ENCODE results near the gene FIG4. TPM values are rescaled to one million over a fixed set of nuclear protein-coding genes. Genes with fewer than 3 reads are reported as not detected.

The FIG4 gene
- total RNA-seq, 1 experiment from 2014 or later = 7.3 TPM

- Mint-ChIP-seq H3K36me3 (ENCODE audit: insufficient read depth, unreplicated experiment) (no peaks in the 10 kb centered on the region), H3K27ac (ENCODE audit: unreplicated experiment) (no peak overlapping the region), H3K4me1 (ENCODE audit: low read depth, unreplicated experiment) (no peaks in the 10 kb centered on the region), H3K9me3 (ENCODE audit: unreplicated experiment) (peaks cover 14% of the 10 kb centered on the region), H3K27me3 (ENCODE audit: insufficient read depth, unreplicated experiment) (no peaks in the 10 kb centered on the region), H3K4me3 (ENCODE audit: unreplicated experiment) (no peak overlapping the region)
- TF ChIP-seq CTCF (IDR thresholded peaks at IDR 0.05; ENCODE audit: insufficient read depth in 1 of 2, low read depth in 1 of 2, low read length in 1 of 2, severe bottlenecking in 1 of 2, unreplicated experiment in 1 of 2) = no peak
- no TSS peak for BruUV-seq (replicated peaks)
- no peaks in the 10 kb centered on the region for H3K36me3 ChIP-seq (ENCODE audit: control insufficient read depth, insufficient read depth, low read length)
- DNase-seq = no peak
- no peaks in the 10 kb centered on the region for H3K4me1 ChIP-seq
- CTCF ChIA-PET = interaction anchor here (3.1 kb wide), 1 partner anchor 326 kb away, joined by 11 read pairs; no protein-coding TSS in a partner anchor
- H3K9me3 ChIP-seq = 0 out of 2 replicates have a peak, but pooled peaks cover 2% of the 10 kb centered on the region
- H3K4me3 ChIP-seq (ENCODE audit: low read depth, low read length) = no peak overlapping the region
- POLR2A ChIA-PET = no interaction called here
- intact Hi-C loops (cut with micrococcal nuclease; ENCODE audit: unreplicated experiment) = no loop called here
- H3K27me3 ChIP-seq (replicated peaks; ENCODE audit: control insufficient read depth, insufficient read depth, low read length) = no peaks in the 10 kb centered on the region
These were observed 22.0 kb downstream of the FIG4 start for GRCh38 chr6:109713097-109713496.

GRCh38 chr6:109714166-109714565 is 23.1 kb downstream of the FIG4 start:
- no peak for TF ChIP-seq CTCF (IDR thresholded peaks at IDR 0.05; ENCODE audit: insufficient read depth in 1 of 2, low read depth in 1 of 2, low read length in 1 of 2, severe bottlenecking in 1 of 2, unreplicated experiment in 1 of 2)
- no peaks in the 10 kb centered on the region for H3K4me1 ChIP-seq
- H3K36me3 ChIP-seq (ENCODE audit: control insufficient read depth, insufficient read depth, low read length) = no peaks in the 10 kb centered on the region
- intact Hi-C loops (cut with micrococcal nuclease; ENCODE audit: unreplicated experiment) = no loop called here
- Mint-ChIP-seq H3K36me3 (ENCODE audit: insufficient read depth, unreplicated experiment) (peaks cover 3% of the 10 kb centered on the region), H3K27ac (ENCODE audit: unreplicated experiment) (no peak overlapping the region), H3K4me1 (ENCODE audit: low read depth, unreplicated experiment) (no peaks in the 10 kb centered on the region), H3K9me3 (ENCODE audit: unreplicated experiment) (peaks cover 9% of the 10 kb centered on the region), H3K4me3 (ENCODE audit: unreplicated experiment) (no peak overlapping the region), H3K27me3 (ENCODE audit: insufficient read depth, unreplicated experiment) (no peaks in the 10 kb centered on the region)
- H3K27me3 ChIP-seq (replicated peaks; ENCODE audit: control insufficient read depth, insufficient read depth, low read length) = no peaks in the 10 kb centered on the region
- DNase-seq = no peak
- ChIA-PET CTCF (interaction anchor here (0.5 kb wide), 1 partner anchor 110 kb away, joined by 3 read pairs; no protein-coding TSS in a partner anchor), POLR2A (no interaction called here)
- no TSS peak for BruUV-seq (replicated peaks)
- H3K4me3 ChIP-seq (ENCODE audit: low read depth, low read length) = no peak overlapping the region
- H3K9me3 ChIP-seq = 0 out of 2 replicates have a peak, but pooled peaks cover 2% of the 10 kb centered on the region

GRCh38 chr6:109714611-109715010 is 23.5 kb downstream of the FIG4 start:
- no TSS peak for BruUV-seq (replicated peaks)
- intact Hi-C loops (cut with micrococcal nuclease; ENCODE audit: unreplicated experiment) = no loop called here
- ChIA-PET POLR2A (no interaction called here), CTCF (interaction anchor here (0.5 kb wide), 1 partner anchor 110 kb away, joined by 3 read pairs; no protein-coding TSS in a partner anchor)
- Mint-ChIP-seq H3K4me3 (ENCODE audit: unreplicated experiment) (no peak overlapping the region), H3K36me3 (ENCODE audit: insufficient read depth, unreplicated experiment) (peaks cover 7% of the 10 kb centered on the region), H3K27ac (ENCODE audit: unreplicated experiment) (no peak overlapping the region), H3K27me3 (ENCODE audit: insufficient read depth, unreplicated experiment) (no peaks in the 10 kb centered on the region), H3K9me3 (ENCODE audit: unreplicated experiment) (peaks cover 5% of the 10 kb centered on the region), H3K4me1 (ENCODE audit: low read depth, unreplicated experiment) (no peaks in the 10 kb centered on the region)
- Histone ChIP-seq H3K4me1 (no peaks in the 10 kb centered on the region), H3K9me3 (0 out of 2 replicates have a peak, but pooled peaks cover under 1% of the 10 kb centered on the region), H3K4me3 (ENCODE audit: low read depth, low read length) (no peak overlapping the region), H3K36me3 (ENCODE audit: control insufficient read depth, insufficient read depth, low read length) (no peaks in the 10 kb centered on the region), H3K27me3 (replicated peaks; ENCODE audit: control insufficient read depth, insufficient read depth, low read length) (no peaks in the 10 kb centered on the region)
- TF ChIP-seq CTCF (IDR thresholded peaks at IDR 0.05; ENCODE audit: insufficient read depth in 1 of 2, low read depth in 1 of 2, low read length in 1 of 2, severe bottlenecking in 1 of 2, unreplicated experiment in 1 of 2) = no peak
- no peak for DNase-seq

Data from Caco-2 (cell line).